PFSK-1 (cell line): ENCODE results near the gene FNIP2.

ENCODE experiments used
- POLR2AphosphoS5 ChIP-seq: IDR thresholded peaks from 2 replicates; pipeline ENCODE4 v1.6.1; 2012; ENCODE audit warnings: low read depth, mild to moderate bottlenecking, control low read depth, low read length, moderate library complexity
- REST ChIP-seq, 2 experiments: IDR thresholded peaks; 2 replicates each; pipeline versions ENCODE4 v1.6.1 to v1.8.0; 2011 to 2012; ENCODE audit warnings: low read depth in 2 of 2, low read length in 2 of 2, control low read depth in 1 of 2, inconsistent platforms in 1 of 2, mild to moderate bottlenecking in 1 of 2, moderate library complexity in 1 of 2; ENCODE audit not compliant: insufficient read depth in 1 of 2
- SIN3A ChIP-seq: IDR thresholded peaks from 2 replicates; pipeline ENCODE4 v1.6.1; 2012; ENCODE audit warnings: mild to moderate bottlenecking, low read length, moderate library complexity, borderline replicate concordance; ENCODE audit not compliant: insufficient read depth
- TAF1 ChIP-seq: IDR thresholded peaks from 2 replicates; pipeline ENCODE4 v1.6.1; 2012; ENCODE audit warnings: low read length, control low read depth, borderline replicate concordance; ENCODE audit not compliant: insufficient read depth

GRCh38 chr4:158915683-158916241, 146.9 kb downstream of the FNIP2 start:
- TF ChIP-seq REST (IDR thresholded peaks at IDR 0.05; ENCODE audit: insufficient read depth in 1 of 2, low read depth in 2 of 2, low read length in 2 of 2): no peak
- no peak for TF ChIP-seq TAF1
- no peak for TF ChIP-seq POLR2AphosphoS5
- TF ChIP-seq SIN3A: no peak
